Measurements from ENCODE around the gene TRIM45. TPM values are rescaled to one million over a fixed set of nuclear protein-coding genes. Genes with fewer than 3 reads are reported as not detected.
"Not testable (repeated sequence)": the region's sequence is repeated elsewhere in the genome, so short reads cannot be mapped to it uniquely, and the experiment has no call there.

TRIM45 gene
- total RNA-seq, 1 donor from 2014 or later: 0.90 TPM

DNA sequence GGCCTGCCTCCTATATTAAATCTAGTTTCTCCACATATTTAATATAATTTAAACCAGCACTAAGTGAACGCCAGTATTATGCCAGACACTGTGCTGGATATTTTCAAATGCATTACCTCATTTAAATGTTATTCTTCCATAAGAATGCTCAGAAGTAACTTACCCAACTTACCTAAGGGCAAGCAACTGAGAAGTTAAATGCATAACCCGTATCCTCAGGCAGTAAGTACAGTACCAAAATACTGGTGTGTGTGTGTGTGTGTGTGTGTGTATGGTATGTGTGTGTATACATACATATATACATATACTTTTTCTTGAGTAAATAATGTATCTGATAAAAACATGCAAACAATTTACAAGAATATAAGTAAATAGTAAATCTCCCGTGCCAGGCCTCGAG, 9.0 kb upstream of the TRIM45 start:
- no peak for DNase-seq (ENCODE audit: low read depth in 2 of 2)

DNA sequence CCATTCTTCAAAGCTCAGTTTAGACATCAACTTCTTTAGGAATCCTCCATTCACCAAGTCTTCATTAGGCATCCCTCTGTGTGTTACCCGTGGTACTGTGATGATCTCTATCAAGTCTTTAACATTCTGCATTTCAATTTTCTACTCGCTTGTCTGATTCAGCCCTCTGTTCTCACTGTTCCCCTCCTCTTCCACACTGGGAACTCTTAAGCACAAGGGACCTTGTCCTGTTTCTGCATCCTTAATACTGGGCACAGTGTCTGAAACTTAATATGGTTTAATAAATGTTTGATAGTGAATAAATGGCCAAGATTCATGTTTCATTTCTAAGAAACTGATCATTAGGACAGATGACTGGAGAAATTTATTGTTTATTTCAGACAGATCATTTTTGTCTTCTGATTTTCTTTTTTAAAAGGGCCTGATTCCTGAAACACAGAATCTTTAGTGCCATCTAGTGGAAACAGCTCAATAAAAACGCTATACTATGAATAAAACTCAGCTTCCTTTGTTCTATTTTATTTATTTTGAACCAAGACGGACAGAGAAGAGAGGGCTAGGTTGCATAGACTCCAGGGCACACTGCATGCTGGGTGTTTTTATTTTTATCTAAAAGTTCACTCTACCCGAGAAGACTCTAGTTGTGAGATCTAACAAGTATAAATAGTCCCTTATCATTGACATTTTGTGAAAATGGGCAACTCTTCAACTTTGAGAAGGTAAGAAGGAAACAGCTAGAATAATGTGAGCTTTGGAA, 7.0 kb upstream of the TRIM45 start:
- peak; percentile 29 to 60 for DNase-seq (ENCODE audit: low read depth in 2 of 2)

DNA sequence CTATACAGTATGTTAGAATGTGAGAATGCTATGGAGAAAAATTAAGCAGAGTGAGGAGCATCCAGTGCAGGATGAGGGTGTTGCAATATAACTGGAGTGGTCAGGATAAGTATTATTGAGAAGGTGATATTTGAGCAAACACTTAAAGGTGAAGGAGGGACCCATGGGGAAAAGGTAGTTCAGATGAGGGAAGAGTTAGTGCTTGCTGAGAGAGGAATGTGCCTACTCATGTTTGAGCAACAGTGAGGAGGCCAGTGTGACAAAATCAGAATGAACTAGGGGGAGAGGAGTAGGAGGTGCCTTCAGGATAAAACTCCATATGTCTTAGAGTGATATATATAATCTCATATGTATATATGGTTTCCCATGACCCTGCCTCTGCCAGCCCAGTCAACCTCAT, 6.2 kb upstream of the TRIM45 start:
- no peak for DNase-seq (ENCODE audit: low read depth in 2 of 2)

DNA sequence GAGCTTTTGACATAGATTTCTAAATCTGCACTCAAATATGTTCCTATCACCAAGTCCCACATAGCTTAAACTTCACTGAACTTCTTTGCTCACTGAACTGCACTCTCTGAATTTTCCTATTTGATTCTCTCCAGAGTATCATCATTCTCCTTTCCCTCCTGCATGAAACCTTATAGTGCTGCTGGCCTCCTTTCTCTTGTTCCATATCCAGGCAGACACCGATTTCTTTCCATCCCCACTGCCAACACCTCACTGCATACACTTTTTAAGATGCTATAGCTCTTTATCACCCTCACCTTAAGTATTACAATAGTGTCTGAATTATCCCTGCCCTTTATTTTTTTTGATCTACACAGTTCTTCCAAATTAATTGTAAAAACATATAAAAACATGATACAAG, 3.1 kb upstream of the TRIM45 start:
- no peak for DNase-seq (ENCODE audit: low read depth in 2 of 2)

DNA sequence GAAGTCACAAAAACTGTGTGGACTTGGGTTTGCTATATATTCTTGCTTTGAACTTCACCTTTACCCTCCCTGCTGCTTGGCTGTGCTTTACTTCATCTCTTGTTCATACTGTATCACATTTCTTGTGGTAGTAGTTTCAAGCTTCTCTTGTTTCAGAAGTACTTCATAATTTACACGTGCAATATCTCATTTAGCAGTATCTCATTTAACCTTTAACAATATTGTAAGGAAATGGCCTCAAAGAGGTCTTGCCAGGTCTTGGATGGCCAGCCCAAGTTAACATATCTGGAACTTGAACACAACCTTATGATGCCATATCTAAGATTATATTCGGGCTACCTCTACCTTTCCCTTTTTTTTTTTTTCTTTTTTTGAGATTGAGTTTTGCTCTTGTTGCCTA, 1.7 kb upstream of the TRIM45 start:
- DNase-seq (ENCODE audit: low read depth in 2 of 2): no peak

DNA sequence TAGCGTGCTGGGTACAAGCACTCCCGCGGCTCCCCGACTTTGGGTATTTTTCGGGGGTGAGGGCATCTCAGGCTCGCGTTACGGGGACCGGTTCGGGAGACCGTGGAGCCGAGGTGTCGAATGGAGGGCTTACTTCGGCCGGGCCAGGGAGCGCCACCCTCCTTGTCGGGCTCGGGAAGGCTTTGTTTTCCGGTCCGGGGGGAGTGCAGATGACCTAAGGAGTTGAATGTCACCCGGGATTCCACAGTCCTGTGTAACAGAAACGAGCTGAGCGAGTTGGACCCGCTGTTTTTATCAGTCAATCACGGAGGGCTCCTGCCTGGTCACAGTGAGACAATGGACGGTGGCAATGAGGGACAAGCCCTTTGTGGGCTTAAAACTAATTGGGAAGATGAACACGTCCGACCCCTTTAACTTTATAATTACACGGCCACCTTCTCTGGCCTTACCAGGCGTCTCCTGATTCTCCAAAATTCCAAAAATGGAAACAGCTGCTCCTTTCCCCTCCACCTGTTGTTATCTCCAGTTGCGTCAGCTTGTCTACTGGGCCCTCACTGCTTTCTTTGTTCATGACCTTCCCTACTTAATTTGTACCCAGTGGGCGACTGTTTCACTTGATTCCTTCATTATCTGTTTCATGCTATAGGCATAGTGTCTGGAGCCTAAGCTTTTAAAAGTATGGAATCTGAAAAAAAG, 929 bp upstream of the TRIM45 start:
- DNase-seq (ENCODE audit: low read depth in 2 of 2): peak in 1 of 2 donors; percentile 7

DNA sequence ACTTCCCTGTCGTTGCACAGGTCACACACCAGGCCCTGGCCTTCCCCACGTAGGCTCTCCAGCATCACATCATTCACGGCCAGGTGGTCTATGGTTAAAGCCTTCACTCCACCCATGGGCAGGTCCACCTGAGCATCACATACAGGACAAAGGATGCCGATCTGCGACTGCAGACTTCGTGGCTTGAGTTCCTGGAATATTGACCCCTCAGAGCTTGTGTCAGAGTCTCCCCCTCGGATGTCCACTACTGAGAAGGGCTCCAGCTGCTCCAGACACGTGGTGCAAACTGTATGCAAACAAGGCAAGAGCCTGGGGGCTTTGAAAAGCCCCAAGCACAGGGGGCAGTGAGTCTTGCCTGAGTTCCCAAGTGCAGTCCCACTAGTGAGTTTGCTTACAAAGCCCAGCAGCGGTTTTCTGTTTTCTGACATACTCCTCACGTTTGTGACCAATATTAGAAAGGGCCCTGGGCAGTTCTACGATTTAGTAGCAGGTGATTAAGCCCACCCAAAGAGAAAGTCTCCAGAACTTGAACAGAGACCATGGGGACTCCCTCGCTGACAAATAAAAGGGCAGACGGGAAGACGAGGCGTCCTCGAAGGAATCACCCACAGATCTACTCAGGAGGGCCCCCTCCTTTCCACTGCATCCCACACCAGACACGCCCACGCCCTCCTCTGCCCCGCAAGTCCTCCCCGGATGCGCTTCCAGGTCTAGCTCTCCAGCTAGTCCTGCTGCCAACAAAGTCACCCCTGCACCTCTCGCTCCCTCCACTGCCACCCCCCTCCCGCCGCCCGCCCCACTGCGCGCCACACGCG, 568 bp downstream of the TRIM45 start:
- DNase-seq (ENCODE audit: low read depth in 2 of 2): peak in 1 of 2 donors; percentile 3

DNA sequence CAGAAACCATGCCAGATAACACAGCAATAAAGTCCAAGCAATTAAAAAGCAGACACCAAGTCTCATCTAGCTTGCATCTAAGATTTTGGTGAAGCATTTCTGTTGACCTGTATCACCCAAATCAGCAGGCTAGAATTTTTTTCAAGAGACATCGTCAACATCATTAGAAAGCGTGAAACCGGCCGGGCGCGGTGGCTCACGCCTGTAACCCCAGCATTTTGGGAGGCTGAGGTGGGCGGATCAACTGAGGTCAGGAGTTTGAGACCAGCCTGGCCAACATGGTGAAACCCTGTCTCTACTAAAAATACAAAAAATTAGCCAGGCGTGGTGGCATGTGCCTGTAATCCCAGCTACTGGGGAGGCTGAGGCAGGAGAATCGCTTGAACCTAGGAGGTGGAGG, 2.4 kb downstream of the TRIM45 start:
- DNase-seq (ENCODE audit: low read depth in 2 of 2): not testable (repeated sequence)

DNA sequence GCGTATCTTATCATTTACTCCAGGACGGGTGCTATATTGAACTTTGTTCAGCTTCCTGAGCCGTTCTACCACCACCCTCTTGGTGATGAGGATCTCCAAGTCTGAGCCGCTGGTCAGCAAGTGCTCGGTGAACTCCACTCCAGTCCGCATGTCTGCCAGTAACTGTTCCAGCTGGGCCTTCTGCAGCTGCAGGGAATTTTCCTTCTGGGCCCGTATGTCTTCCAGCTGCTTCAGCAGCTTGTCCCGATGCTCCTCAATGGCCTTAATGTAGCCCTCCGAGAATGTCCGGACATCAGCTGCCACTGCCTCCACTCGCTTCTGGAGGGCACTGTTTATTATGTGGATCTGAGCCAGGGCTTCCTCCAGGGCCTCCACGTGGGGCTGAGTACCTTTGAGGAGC, 3.4 kb downstream of the TRIM45 start:
- DNase-seq (ENCODE audit: low read depth in 2 of 2): no peak

DNA sequence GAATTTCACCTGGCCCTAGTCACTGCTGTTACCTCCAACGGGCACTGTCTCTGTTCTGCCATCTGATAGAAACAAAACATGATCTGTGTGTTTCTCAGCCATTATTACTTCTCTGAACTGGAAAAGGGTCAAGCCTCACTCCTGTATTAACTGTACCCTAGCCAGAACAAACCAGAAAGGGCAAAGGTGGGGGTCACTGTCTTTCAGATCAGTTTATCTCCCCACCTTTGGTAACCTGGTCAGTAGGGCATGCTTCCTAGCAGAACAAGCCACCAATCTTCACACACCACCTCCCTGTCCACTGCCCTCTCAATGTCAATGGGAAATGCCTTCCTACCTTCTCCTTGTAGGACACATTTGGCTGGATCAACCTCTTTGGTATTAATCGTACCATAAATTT, 3.9 kb downstream of the TRIM45 start:
- no peak for DNase-seq (ENCODE audit: low read depth in 2 of 2)

DNA sequence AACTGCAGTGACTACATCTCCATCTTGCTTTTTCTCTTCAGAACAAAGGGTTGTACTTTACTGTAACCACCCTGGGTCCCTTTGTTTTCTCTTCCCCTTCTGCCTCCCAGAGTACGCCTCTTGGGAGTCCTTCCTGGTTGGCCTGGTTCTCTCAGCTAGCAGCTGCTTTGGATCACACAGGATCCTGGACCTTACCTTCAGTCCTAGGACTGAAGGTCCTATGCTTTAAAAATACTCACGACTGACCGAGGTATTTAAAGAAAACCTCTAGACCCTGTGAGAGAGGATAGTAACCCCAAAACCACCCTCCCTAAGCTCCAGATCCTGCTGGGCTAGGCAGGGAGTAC, 4.8 kb downstream of the TRIM45 start:
- DNase-seq (ENCODE audit: low read depth in 2 of 2): no peak

DNA sequence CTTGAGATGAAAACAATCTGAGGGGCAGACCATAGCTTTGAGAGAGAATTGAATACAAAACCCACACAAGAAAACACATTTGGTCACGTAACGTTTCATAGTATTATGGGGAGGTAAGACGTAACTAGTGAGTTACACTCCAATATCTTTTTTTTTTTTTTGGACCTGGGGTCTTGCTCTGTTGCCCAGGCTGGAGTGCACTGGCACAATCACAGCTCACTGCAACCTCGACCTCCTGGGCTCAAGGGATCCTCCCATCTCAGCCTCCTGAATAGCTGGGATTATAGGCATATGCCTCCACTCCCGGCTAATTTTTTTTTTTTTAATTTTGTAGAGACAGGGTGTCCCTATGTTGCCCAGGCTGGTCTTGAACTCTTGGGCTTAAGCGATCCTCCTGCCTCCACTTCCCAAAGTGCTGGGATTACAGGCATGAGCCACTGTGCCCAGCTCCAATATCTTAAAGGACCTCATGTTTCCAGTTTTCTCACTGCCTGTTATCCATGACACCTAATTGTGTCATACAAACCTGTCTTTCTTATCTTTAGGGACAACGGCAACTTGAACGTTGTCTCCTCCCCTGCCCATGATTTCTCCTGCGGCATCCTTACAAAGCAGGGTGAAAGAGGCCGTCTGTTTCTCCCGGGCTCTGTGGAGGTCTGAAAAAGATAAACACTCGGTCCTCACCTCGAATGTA, 5.3 kb downstream of the TRIM45 start:
- DNase-seq (ENCODE audit: low read depth in 2 of 2): no peak

DNA sequence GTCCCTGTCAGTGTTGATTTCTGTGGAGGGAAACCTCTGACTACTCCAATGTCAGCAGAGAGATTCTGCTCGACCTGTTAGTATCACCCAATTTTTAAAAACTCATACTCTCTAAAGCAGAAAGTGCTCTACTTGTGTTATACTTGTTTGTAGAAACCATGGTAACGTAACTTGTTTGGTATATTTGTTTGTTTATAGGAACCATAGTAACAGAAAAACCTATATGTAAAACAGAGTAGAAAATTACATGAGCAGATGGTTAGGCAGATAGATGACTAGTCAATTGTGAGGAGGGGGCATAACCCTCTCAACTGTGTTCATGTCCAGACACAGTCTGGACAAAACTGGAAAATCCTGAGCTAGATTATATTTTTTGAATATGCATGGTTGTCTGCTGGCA, 6.7 kb downstream of the TRIM45 start:
- peak in 1 of 2 donors; percentile 9 for DNase-seq (ENCODE audit: low read depth in 2 of 2)

DNA sequence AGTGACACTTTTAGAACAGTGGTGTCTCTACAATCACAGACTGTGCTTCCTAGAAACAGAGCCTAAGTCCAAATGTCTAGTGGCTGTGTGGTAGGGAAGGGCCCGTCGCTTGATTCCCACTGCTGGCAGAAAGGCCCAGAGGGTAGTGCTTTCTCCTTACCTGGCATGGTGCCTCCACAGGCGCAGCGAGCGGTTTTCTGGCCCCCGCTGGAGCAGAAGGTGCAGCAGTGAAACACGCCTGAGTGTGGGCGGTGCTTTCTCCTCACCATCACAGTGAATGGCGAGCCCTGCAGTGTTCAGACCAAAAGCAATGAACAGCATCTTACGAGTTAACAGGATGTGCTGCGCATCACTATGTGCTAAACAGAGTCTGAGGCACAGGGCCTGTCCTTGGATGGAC, 8.3 kb downstream of the TRIM45 start:
- no peak for DNase-seq (ENCODE audit: low read depth in 2 of 2)

DNA sequence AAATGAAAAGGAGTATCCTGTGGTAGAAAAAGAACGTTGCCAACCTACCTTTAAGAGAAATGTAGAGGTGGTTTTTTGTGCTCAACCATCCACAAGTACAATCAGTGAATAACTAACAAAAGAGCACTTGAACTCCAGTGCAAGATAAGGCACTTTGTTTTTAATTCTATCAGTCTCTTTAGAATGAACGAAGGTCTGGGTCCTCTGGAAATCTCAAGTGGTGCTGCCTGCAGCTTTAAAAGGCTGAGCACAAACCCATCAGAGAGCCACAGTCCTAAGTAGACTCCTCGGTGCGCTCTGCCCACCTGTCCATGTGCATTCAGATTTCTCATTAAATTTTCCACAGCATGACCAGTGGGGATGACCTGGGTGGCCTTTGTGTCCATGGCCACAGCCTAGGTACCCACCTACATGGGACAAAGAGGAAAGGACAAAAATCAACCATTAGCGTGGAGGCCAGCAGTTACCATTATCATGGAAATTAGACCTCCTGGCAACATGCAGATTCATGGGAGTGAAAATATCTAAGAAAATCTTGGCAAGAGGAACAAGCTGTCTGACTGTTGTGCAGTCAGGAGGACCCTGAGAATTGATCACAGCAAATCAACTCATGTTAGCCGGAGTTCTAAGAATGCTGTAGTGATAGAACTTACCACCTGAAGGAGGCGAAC, 9.4 kb downstream of the TRIM45 start:
- no peak for DNase-seq (ENCODE audit: low read depth in 2 of 2)

DNA sequence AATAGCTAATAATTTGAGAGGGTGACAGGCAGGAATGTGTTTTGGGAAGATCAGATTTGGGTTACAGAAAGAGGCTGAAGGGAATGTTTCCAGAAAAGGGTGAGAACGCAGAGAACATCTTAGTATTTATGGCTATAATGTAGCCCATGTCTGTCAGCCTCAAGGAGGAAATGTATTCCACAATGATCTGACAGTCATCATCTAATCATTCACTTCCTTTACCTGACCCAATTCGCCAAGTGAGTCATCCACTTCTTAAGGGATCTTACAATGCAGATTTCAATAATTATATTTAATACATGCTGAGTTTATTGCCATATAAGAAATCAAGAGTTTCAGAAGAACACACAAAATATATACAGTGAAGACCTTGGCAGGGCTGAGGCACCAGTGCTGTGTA, 10.8 kb downstream of the TRIM45 start:
- DNase-seq (ENCODE audit: low read depth in 2 of 2): peak in 1 of 2 donors; percentile 36

DNA sequence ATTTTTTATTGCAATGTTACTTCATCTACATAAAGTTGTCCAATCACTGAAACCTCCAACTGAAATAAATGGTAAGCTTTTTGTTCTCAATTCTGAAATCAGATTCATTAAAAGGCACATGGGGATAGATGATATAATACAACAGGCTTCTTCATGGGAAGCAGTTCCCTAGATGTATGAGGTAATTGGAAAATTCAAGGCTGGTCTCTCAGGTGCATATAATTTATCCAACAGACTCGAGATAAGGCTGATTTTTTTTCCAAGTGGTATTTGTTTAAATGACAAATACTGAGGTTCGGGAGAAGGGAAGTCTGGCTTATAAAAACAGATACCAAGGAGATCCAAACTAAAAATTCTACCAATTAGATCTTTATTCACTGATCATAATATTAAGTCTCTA, 14.2 kb downstream of the TRIM45 start:
- no peak for DNase-seq (ENCODE audit: low read depth in 2 of 2)

DNA sequence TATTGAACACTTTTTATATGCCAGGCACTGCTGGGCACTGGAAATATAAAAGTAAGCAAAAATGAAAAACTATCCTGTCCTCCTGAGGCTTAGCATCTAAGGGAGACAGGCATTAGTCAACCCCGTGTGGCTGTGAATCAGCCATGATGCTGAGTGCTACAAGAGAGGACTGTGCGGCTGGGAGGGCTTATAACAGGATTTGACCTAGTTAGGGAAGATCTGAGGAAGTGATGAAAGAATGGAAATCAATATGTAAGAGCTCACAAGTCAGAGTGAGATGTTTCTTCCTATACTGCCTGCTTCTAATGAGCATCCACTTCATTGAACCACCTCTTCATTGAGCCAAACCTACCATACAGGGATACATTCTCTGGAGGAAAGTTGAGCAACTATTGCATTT, 15.1 kb downstream of the TRIM45 start:
- no peak for DNase-seq (ENCODE audit: low read depth in 2 of 2)

DNA sequence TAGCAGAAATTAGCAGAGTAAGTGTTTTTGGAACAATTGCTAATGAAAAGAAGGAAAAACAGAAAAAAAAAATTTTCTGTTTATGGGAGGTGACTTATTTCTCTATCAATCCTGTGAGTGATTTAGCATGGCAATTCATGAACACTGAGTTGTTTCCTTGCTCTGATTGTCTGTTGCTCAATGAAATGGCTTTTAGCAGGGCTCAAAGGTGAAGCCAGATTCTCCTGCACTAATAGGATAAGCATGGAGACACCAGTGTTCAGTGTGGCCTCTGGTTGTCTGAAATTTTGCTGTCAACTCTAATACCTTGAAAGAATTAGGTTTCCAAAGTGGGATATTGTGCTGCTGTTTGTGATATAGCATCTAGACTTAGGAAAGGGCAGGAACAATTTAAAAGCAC, 15.8 kb downstream of the TRIM45 start:
- no peak for DNase-seq (ENCODE audit: low read depth in 2 of 2)

DNA sequence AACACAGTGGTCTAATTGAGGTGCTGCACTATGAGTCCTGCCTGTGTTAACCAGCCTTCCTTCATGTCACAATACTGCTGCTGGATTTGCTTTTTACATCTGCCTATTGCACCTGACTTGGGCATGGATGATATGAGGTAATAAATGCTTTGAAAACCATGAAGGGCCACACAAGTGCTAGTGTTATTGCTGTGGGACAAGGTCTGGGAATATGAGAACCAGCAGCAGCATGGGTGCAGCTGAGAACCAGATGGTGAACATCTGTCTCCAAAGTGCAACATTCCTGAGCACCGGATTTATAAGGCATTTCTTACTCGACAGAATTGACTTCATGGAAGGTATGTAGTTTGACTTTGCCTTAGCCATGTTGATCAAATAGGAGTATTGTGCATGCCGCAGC, 16.6 kb downstream of the TRIM45 start:
- no peak for DNase-seq (ENCODE audit: low read depth in 2 of 2)

DNA sequence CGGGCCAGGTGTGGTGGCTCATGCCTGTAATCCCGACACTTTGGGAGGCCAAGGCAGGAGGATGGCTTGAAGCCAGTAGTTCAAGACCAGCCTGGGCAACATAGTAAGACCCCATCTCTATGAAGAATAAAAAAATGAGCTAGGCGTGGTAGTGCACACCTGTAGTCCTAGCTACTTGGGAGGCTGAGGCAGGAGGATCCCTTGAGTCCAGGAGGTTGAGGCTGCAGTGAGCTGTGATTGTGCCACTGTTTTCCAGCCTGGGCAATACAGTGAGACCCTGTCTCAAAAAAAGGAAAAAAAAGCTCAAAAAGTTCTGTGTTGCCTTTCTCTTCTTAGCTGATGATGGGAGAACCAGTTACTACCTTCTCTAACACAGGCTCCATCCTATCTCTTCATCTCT, 19.7 kb downstream of the TRIM45 start:
- DNase-seq (ENCODE audit: low read depth in 2 of 2): not testable (repeated sequence)
